HepG2 (cell line): ENCODE results near the gene PCYT2. TPM values are rescaled to one million over a fixed set of nuclear protein-coding genes. Genes with fewer than 3 reads are reported as not detected.
A peak's percentile ranks its signal among the peaks of the same experiment; 100 is the strongest.

ENCODE experiments used
- CHCHD3 ChIP-seq: sonication (generic); formaldehyde crosslinking; IDR thresholded peaks from 2 replicates; pipeline ENCODE4 v1.8.0; 2022; ENCODE audit warnings: mild to moderate bottlenecking, missing genetic modification reagents, moderate library complexity
- FLYWCH1 ChIP-seq: sonication (generic); formaldehyde crosslinking; IDR thresholded peaks from 2 replicates; pipeline ENCODE4 v1.8.1; 2023; ENCODE audit warnings: mild to moderate bottlenecking, missing genetic modification reagents
- FOXO1 ChIP-seq: sonication (generic); formaldehyde crosslinking; IDR thresholded peaks from 2 replicates; pipeline ENCODE4 v1.4.0; 2020; ENCODE audit warnings: missing genetic modification reagents
- HNF4G ChIP-seq, 2 experiments: sonication (generic) in 1 of 2; formaldehyde crosslinking in 1 of 2; IDR thresholded peaks; 2 replicates each; pipeline versions ENCODE4 v1.4.0 to v1.6.1; 2011 to 2020; ENCODE audit warnings: borderline replicate concordance in 2 of 2, low read depth in 2 of 2, mild to moderate bottlenecking in 2 of 2, low read length in 1 of 2, missing genetic modification reagents in 1 of 2, moderate library complexity in 1 of 2
- IRX3 ChIP-seq: sonication (generic); formaldehyde crosslinking; IDR thresholded peaks from 2 replicates; pipeline ENCODE4 v1.8.1; 2023; ENCODE audit warnings: mild to moderate bottlenecking, low read depth, missing genetic modification reagents, borderline replicate concordance
- KDM1A ChIP-seq: IDR thresholded peaks from 2 replicates; pipeline ENCODE4 v1.6.1; 2016; ENCODE audit warnings: missing compliant biosample characterization
- KLF6 ChIP-seq: IDR thresholded peaks from 2 replicates; pipeline ENCODE4 v1.8.0; 2016; ENCODE audit warnings: missing biosample characterization, missing genetic modification reagents
- LBX2 ChIP-seq: sonication (generic); formaldehyde crosslinking; IDR thresholded peaks from 2 replicates; pipeline ENCODE4 v1.5.0; 2020; ENCODE audit warnings: missing genetic modification reagents, mild to moderate bottlenecking, borderline replicate concordance
- MAF1 ChIP-seq: sonication (generic); formaldehyde crosslinking; IDR thresholded peaks from 2 replicates; pipeline ENCODE4 v1.5.0; 2020; ENCODE audit warnings: missing genetic modification reagents, borderline replicate concordance
- NR1H2 ChIP-seq: sonication (generic); formaldehyde crosslinking; IDR thresholded peaks from 2 replicates; pipeline ENCODE4 v1.8.1; 2022; ENCODE audit warnings: low read depth, missing genetic modification reagents, borderline replicate concordance
- PPARG ChIP-seq: conservative IDR thresholded peaks from 2 replicates; pipeline ENCODE4 v1.6.1; 2016; ENCODE audit warnings: missing biosample characterization, missing genetic modification reagents
- PRPF4 ChIP-seq: fragments of 200-400 bp; formaldehyde crosslinking; IDR thresholded peaks from 2 replicates; pipeline ENCODE4 v1.6.1; 2016; ENCODE audit warnings: low read length, low read depth; ENCODE audit not compliant: poor library complexity, severe bottlenecking
- SKIL ChIP-seq: sonication (generic); formaldehyde crosslinking; IDR thresholded peaks from 2 replicates; pipeline ENCODE4 v1.8.0; 2022; ENCODE audit warnings: missing genetic modification reagents, mild to moderate bottlenecking, moderate library complexity, borderline replicate concordance
- SNAPC4 ChIP-seq: sonication (generic); formaldehyde crosslinking; IDR thresholded peaks from 2 replicates; pipeline ENCODE4 v1.4.0; 2020; ENCODE audit warnings: mild to moderate bottlenecking, missing genetic modification reagents
- TRIM24 ChIP-seq: sonication (generic); formaldehyde crosslinking; IDR thresholded peaks from 2 replicates; pipeline ENCODE4 v1.8.0; 2022; ENCODE audit warnings: mild to moderate bottlenecking, missing genetic modification reagents
- ZBTB20 ChIP-seq: sonication (generic); formaldehyde crosslinking; IDR thresholded peaks from 2 replicates; pipeline ENCODE4 v1.8.1; 2023; ENCODE audit warnings: missing genetic modification reagents, low read depth, mild to moderate bottlenecking, borderline replicate concordance
- ZFP36L1 ChIP-seq: sonication (generic); formaldehyde crosslinking; IDR thresholded peaks from 2 replicates; pipeline ENCODE4 v1.8.0; 2022; ENCODE audit warnings: mild to moderate bottlenecking, missing genetic modification reagents, moderate library complexity
- ZNF572 ChIP-seq: sonication (generic); formaldehyde crosslinking; IDR thresholded peaks from 2 replicates; pipeline ENCODE4 v1.5.1; 2020; ENCODE audit warnings: mild to moderate bottlenecking, missing genetic modification reagents
- ZNF776 ChIP-seq: sonication (generic); formaldehyde crosslinking; IDR thresholded peaks from 2 replicates; pipeline ENCODE4 v1.4.0; 2020; ENCODE audit warnings: mild to moderate bottlenecking, missing genetic modification reagents
- ZNF879 ChIP-seq: sonication (generic); formaldehyde crosslinking; IDR thresholded peaks from 2 replicates; pipeline ENCODE4 v1.8.1; 2023; ENCODE audit warnings: missing genetic modification reagents
- ZSCAN21 ChIP-seq: sonication (generic); formaldehyde crosslinking; IDR thresholded peaks from 2 replicates; pipeline ENCODE4 v1.8.0; 2022; ENCODE audit warnings: mild to moderate bottlenecking, missing genetic modification reagents, moderate library complexity, borderline replicate concordance
- polyA plus RNA-seq, 8 experiments: library from polyadenylated mRNA; depleted of rRNA in 3 of 8; stranded (reverse) in 7 of 8; unstranded in 1 of 8; fragments of >200 nt; fragmentation: Illumina TruSeq in 4 of 8; extraction: Trizol in 4 of 8; gene quantifications; 2 replicates each; pipeline versions ENCODE4 v1.2.1 to v1.2.3, GENCODE V29; 2011 to 2016; ENCODE audit warnings: low read depth in 4 of 8, missing spikeins in 1 of 8, mixed read lengths in 1 of 8; ENCODE audit not compliant: insufficient read depth in 1 of 8
- total RNA-seq, 5 experiments: library from RNA; depleted of rRNA; stranded (reverse); fragments of >200 nt; fragmentation: Illumina TruSeq; extraction: Trizol; gene quantifications; 2 replicates each; pipeline ENCODE4 v1.2.3, GENCODE V29; 2016; ENCODE audit warnings: low read depth in 1 of 5

The PCYT2 gene
- total and polyA plus RNA-seq, 2 of the 13 experiments (the other 11 are each of a cell fraction or from before 2014, with no cell fraction given), result 147 to 297 TPM

- TF ChIP-seq SNAPC4 (no peak), HNF4G (IDR thresholded peaks at IDR 0.05; ENCODE audit: borderline replicate concordance, low read depth, low read length) (no peak), HNF4G (CRISPR knock-in tag; IDR thresholded peaks at IDR 0.05; ENCODE audit: borderline replicate concordance, low read depth) (no peak), NR1H2 (no peak), SKIL (CRISPR knock-in tag) (no peak), PPARG (CRISPR knock-in tag) (no peak), FLYWCH1 (no peak), CHCHD3 (CRISPR knock-in tag) (no peak), MAF1 (CRISPR knock-in tag) (no peak), ZSCAN21 (CRISPR knock-in tag) (0 out of 2 replicates have a peak, but pooled peaks have one; percentile 9), ZFP36L1 (CRISPR knock-in tag) (no peak), ZNF572 (no peak), KLF6 (CRISPR knock-in tag) (no peak), LBX2 (no peak; the same call in 1 of the 2 replicates), ZNF776 (CRISPR knock-in tag) (no peak), FOXO1 (CRISPR knock-in tag) (no peak), KDM1A (CRISPR knock-in tag) (no peak), IRX3 (CRISPR knock-in tag) (no peak), PRPF4 (no peak), ZNF879 (no peak), TRIM24 (CRISPR knock-in tag) (no peak), ZBTB20 (CRISPR knock-in tag) (no peak)
These were observed 19.2 kb upstream of the PCYT2 start (continued) for GRCh38 chr17:81930142-81931125.
